ENCODE measurements around the gene ACAT2. TPM values are rescaled to one million over a fixed set of nuclear protein-coding genes. Genes with fewer than 3 reads are reported as not detected.

Gene ACAT2
- polyA plus RNA-seq, 1 donor from 2014 or later = 143 TPM

DNA sequence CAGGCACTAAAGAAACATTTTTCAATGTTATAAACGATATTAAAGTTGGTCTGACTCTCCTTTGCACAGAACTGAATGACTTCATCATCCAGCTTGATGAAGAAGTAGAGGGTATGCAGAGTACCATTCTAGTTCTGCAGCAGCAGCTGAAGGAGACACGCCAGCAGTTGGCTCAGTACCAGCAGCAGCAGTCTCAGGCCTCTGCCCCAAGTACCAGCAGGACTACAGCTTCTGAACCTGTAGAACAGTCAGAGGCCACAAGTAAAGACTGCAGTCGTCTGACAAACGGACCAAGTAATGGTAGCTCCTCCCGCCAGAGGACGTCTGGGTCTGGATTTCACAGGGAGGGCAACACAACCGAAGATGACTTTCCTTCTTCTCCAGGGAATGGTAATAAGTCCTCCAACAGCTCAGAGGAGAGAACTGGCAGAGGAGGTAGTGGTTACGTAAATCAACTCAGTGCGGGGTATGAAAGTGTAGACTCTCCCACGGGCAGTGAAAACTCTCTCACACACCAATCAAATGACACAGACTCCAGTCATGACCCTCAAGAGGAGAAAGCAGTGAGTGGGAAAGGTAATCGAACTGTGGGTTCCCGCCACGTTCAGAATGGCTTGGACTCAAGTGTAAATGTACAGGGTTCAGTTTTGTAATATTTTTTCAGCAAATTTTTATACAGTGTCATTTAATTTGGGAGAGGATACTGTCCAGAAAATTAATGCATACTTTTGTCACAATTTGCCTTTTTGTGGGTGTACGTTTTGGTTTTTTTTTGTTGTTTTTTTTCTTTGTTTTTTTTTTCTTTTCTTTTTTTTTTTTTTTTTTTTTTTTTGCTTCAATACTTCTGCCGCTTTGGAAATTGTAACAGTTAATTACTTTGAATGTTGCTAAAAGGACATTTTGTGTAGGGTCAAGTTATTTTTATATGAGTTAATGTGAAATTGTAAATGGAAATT is 6.6 kb upstream of the ACAT2 start:
- no peak overlapping the region for H2AFZ ChIP-seq (ENCODE audit: low read depth, low read length)
- peaks cover 13% of the 10 kb centered on the region for H3K36me3 ChIP-seq (ENCODE audit: insufficient read depth, low read length)
- H3K4me2 ChIP-seq (ENCODE audit: low read length) = no peak overlapping the region
- no peak overlapping the region for H3K27ac ChIP-seq (ENCODE audit: low read length)
- no peak overlapping the region for H3K9ac ChIP-seq (ENCODE audit: low read length)
- H3K9me2 ChIP-seq (ENCODE audit: insufficient read depth, low read length) = no peaks in the 10 kb centered on the region
- TF ChIP-seq MXI1 (conservative IDR thresholded peaks at IDR 0.05; ENCODE audit: poor library complexity, severe bottlenecking) (no peak), RAD21 (conservative IDR thresholded peaks at IDR 0.05) (no peak), EP300 (conservative IDR thresholded peaks at IDR 0.05; ENCODE audit: poor library complexity, severe bottlenecking) (no peak), EZH2 (IDR thresholded peaks at IDR 0.05; ENCODE audit: borderline replicate concordance, insufficient read depth, low read length, poor library complexity, severe bottlenecking) (no peak), SMC3 (conservative IDR thresholded peaks at IDR 0.05; ENCODE audit: poor library complexity) (no peak), POLR2AphosphoS5 (IDR thresholded peaks at IDR 0.05) (no peak), TAF1 (IDR thresholded peaks at IDR 0.05; ENCODE audit: low read depth) (no peak)
- TF ChIP-seq, protein P1, sequence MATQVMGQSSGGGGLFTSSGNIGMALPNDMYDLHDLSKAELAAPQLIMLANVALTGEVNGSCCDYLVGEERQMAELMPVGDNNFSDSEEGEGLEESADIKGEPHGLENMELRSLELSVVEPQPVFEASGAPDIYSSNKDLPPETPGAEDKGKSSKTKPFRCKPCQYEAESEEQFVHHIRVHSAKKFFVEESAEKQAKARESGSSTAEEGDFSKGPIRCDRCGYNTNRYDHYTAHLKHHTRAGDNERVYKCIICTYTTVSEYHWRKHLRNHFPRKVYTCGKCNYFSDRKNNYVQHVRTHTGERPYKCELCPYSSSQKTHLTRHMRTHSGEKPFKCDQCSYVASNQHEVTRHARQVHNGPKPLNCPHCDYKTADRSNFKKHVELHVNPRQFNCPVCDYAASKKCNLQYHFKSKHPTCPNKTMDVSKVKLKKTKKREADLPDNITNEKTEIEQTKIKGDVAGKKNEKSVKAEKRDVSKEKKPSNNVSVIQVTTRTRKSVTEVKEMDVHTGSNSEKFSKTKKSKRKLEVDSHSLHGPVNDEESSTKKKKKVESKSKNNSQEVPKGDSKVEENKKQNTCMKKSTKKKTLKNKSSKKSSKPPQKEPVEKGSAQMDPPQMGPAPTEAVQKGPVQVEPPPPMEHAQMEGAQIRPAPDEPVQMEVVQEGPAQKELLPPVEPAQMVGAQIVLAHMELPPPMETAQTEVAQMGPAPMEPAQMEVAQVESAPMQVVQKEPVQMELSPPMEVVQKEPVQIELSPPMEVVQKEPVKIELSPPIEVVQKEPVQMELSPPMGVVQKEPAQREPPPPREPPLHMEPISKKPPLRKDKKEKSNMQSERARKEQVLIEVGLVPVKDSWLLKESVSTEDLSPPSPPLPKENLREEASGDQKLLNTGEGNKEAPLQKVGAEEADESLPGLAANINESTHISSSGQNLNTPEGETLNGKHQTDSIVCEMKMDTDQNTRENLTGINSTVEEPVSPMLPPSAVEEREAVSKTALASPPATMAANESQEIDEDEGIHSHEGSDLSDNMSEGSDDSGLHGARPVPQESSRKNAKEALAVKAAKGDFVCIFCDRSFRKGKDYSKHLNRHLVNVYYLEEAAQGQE (IDR thresholded peaks at IDR 0.05; ENCODE audit: borderline replicate concordance) = no peak
- TF ChIP-seq, protein P2, sequence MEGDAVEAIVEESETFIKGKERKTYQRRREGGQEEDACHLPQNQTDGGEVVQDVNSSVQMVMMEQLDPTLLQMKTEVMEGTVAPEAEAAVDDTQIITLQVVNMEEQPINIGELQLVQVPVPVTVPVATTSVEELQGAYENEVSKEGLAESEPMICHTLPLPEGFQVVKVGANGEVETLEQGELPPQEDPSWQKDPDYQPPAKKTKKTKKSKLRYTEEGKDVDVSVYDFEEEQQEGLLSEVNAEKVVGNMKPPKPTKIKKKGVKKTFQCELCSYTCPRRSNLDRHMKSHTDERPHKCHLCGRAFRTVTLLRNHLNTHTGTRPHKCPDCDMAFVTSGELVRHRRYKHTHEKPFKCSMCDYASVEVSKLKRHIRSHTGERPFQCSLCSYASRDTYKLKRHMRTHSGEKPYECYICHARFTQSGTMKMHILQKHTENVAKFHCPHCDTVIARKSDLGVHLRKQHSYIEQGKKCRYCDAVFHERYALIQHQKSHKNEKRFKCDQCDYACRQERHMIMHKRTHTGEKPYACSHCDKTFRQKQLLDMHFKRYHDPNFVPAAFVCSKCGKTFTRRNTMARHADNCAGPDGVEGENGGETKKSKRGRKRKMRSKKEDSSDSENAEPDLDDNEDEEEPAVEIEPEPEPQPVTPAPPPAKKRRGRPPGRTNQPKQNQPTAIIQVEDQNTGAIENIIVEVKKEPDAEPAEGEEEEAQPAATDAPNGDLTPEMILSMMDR (IDR thresholded peaks at IDR 0.05; ENCODE audit: poor library complexity, severe bottlenecking) = no peak
- no peaks in the 10 kb centered on the region for H3K27me3 ChIP-seq (ENCODE audit: insufficient read depth, low read depth, low read length)
- H3K4me3 ChIP-seq (ENCODE audit: low read length) = no peak overlapping the region
- no peaks in the 10 kb centered on the region for H3K9me3 ChIP-seq (ENCODE audit: low read length)
- no peaks in the 10 kb centered on the region for H3F3A ChIP-seq (ENCODE audit: insufficient read depth, low read length, poor library complexity, severe bottlenecking)
- H3K79me2 ChIP-seq (replicated peaks; ENCODE audit: insufficient read depth, low read length) = peaks cover 8% of the 10 kb centered on the region
- peaks cover 8% of the 10 kb centered on the region for H4K20me1 ChIP-seq (ENCODE audit: insufficient read depth)

DNA sequence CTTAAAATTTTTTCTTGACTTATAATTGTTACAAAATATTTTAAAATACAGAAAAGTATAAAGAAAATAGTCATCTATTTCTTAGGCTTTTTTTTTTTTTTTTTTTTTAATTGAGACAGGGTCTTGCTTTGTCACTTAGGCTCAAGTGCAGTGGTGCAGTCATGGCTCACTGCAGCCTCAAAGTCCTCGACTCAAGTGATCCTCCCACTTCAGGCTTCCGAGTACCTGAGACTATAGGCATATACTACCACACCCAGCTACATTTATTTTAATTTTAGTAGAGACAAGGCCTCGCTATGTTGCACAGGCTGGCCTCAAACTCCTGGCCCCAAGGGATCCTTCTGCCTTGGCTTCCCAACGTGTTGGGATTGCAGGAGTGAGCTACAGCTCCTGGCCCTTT is 5.3 kb upstream of the ACAT2 start:
- no peaks in the 10 kb centered on the region for H3K27me3 ChIP-seq (ENCODE audit: insufficient read depth, low read depth, low read length)
- peaks cover 8% of the 10 kb centered on the region for H3K36me3 ChIP-seq (ENCODE audit: insufficient read depth, low read length)
- no peak overlapping the region for H3K4me2 ChIP-seq (ENCODE audit: low read length)
- H3K79me2 ChIP-seq (replicated peaks; ENCODE audit: insufficient read depth, low read length) = no peaks in the 10 kb centered on the region
- H4K20me1 ChIP-seq (ENCODE audit: insufficient read depth) = peaks cover 8% of the 10 kb centered on the region
- H3F3A ChIP-seq (ENCODE audit: insufficient read depth, low read length, poor library complexity, severe bottlenecking) = no peaks in the 10 kb centered on the region
- no peak overlapping the region for H3K9ac ChIP-seq (ENCODE audit: low read length)
- H3K9me2 ChIP-seq (ENCODE audit: insufficient read depth, low read length) = no peaks in the 10 kb centered on the region
- H3K4me3 ChIP-seq (ENCODE audit: low read length) = no peak overlapping the region
- no peaks in the 10 kb centered on the region for H3K9me3 ChIP-seq (ENCODE audit: low read length)
- no peak overlapping the region for H2AFZ ChIP-seq (ENCODE audit: low read depth, low read length)
- H3K27ac ChIP-seq (ENCODE audit: low read length) = no peak overlapping the region
- TF ChIP-seq, protein P2 (IDR thresholded peaks at IDR 0.05; ENCODE audit: poor library complexity, severe bottlenecking) = no peak
- TF ChIP-seq MXI1 (conservative IDR thresholded peaks at IDR 0.05; ENCODE audit: poor library complexity, severe bottlenecking) = no peak
- TF ChIP-seq SMC3 (conservative IDR thresholded peaks at IDR 0.05; ENCODE audit: poor library complexity) = no peak
- TF ChIP-seq RAD21 (conservative IDR thresholded peaks at IDR 0.05) = no peak
- TF ChIP-seq, protein P1 (IDR thresholded peaks at IDR 0.05; ENCODE audit: borderline replicate concordance) = no peak
- TF ChIP-seq EZH2 (IDR thresholded peaks at IDR 0.05; ENCODE audit: borderline replicate concordance, insufficient read depth, low read length, poor library complexity, severe bottlenecking) = no peak
- TF ChIP-seq POLR2AphosphoS5 (IDR thresholded peaks at IDR 0.05) = no peak
- no peak for TF ChIP-seq EP300 (conservative IDR thresholded peaks at IDR 0.05; ENCODE audit: poor library complexity, severe bottlenecking)
- no peak for TF ChIP-seq TAF1 (IDR thresholded peaks at IDR 0.05; ENCODE audit: low read depth)
